ENCODE data around the gene ANKRD24.
"Not testable (repeated sequence)": the region's sequence is repeated elsewhere in the genome, so short reads cannot be mapped to it uniquely, and the experiment has no call there.

ANKRD24 gene

GRCh38 chr19:4184718-4185352, 2.3 kb downstream of the ANKRD24 start:
- no peak for TF ChIP-seq CTCF (IDR thresholded peaks at IDR 0.05; ENCODE audit: low read length, missing control alignments)
- DNase-seq (ENCODE audit: low read depth), result no peak
- no peak overlapping the region for H3K4me3 ChIP-seq (replicated peaks; ENCODE audit: low read depth, low read length)

GRCh38 chr19:4185413-4186086, 3.1 kb downstream of the ANKRD24 start:
- no peak for TF ChIP-seq CTCF (IDR thresholded peaks at IDR 0.05; ENCODE audit: low read length, missing control alignments)
- H3K4me3 ChIP-seq (replicated peaks; ENCODE audit: low read depth, low read length), result no peak overlapping the region
- no peak for DNase-seq (ENCODE audit: low read depth)

GRCh38 chr19:4186087-4186993, 3.9 kb downstream of the ANKRD24 start:
- peak; percentile 76 for DNase-seq (ENCODE audit: low read depth)
- TF ChIP-seq CTCF (IDR thresholded peaks at IDR 0.05; ENCODE audit: low read length, missing control alignments), result peak; percentile 92
- no peak overlapping the region for H3K4me3 ChIP-seq (replicated peaks; ENCODE audit: low read depth, low read length)

- no peak for TF ChIP-seq CTCF (IDR thresholded peaks at IDR 0.05; ENCODE audit: low read length, missing control alignments)
- DNase-seq (ENCODE audit: low read depth), result no peak
These were observed 5.0 kb downstream of the ANKRD24 start for GRCh38 chr19:4187313-4188122.

GRCh38 chr19:4189641-4190040, 7.2 kb downstream of the ANKRD24 start:
- no peak for DNase-seq (ENCODE audit: low read depth)
- TF ChIP-seq CTCF (IDR thresholded peaks at IDR 0.05; ENCODE audit: low read length, missing control alignments), result no peak
- H3K4me3 ChIP-seq (replicated peaks; ENCODE audit: low read depth, low read length), result no peak overlapping the region

More at GRCh38 chr19:4187313-4188122, 5.0 kb downstream of the ANKRD24 start:
- H3K4me3 ChIP-seq (replicated peaks; ENCODE audit: low read depth, low read length), result no peak overlapping the region

GRCh38 chr19:4192537-4192936, 10.0 kb downstream of the ANKRD24 start:
- not testable (repeated sequence) for H3K4me3 ChIP-seq (replicated peaks; ENCODE audit: low read depth, low read length); DNase-seq (ENCODE audit: low read depth)
